ENCODE results near the gene OR2Y1.

DNA sequence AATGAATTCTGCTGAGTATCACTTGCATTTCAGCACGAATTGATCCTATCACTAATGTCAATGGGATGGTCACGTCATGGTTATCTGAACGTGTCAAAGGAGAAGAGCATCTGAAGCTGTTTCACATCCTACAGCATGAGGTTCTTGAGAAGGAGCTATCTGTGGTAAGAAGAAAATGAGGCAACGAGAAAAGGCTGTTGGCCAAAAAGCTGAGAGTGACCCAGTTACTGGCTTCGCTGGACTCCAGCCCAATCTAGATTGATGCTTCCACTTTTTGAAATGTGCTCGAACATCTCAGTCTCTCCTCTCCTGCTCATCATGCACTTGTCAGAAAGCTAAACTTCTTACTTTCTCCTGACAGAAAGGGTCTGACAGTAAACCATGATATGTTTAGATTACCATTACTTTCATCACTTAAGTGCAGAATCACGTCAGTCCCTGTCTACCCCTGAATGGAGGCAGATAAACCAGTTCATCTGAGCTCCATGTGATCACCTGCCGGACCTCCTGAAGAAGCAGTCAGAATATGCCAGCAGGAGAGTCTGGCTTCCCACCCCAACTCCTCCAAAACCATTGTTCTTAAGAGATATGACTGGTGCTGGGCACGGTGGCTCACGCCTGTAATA lies 40.2 kb upstream of the OR2Y1 start:
- TF ChIP-seq, protein P1, sequence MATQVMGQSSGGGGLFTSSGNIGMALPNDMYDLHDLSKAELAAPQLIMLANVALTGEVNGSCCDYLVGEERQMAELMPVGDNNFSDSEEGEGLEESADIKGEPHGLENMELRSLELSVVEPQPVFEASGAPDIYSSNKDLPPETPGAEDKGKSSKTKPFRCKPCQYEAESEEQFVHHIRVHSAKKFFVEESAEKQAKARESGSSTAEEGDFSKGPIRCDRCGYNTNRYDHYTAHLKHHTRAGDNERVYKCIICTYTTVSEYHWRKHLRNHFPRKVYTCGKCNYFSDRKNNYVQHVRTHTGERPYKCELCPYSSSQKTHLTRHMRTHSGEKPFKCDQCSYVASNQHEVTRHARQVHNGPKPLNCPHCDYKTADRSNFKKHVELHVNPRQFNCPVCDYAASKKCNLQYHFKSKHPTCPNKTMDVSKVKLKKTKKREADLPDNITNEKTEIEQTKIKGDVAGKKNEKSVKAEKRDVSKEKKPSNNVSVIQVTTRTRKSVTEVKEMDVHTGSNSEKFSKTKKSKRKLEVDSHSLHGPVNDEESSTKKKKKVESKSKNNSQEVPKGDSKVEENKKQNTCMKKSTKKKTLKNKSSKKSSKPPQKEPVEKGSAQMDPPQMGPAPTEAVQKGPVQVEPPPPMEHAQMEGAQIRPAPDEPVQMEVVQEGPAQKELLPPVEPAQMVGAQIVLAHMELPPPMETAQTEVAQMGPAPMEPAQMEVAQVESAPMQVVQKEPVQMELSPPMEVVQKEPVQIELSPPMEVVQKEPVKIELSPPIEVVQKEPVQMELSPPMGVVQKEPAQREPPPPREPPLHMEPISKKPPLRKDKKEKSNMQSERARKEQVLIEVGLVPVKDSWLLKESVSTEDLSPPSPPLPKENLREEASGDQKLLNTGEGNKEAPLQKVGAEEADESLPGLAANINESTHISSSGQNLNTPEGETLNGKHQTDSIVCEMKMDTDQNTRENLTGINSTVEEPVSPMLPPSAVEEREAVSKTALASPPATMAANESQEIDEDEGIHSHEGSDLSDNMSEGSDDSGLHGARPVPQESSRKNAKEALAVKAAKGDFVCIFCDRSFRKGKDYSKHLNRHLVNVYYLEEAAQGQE (IDR thresholded peaks at IDR 0.05; ENCODE audit: borderline replicate concordance), result no peak
- TF ChIP-seq, protein P2, sequence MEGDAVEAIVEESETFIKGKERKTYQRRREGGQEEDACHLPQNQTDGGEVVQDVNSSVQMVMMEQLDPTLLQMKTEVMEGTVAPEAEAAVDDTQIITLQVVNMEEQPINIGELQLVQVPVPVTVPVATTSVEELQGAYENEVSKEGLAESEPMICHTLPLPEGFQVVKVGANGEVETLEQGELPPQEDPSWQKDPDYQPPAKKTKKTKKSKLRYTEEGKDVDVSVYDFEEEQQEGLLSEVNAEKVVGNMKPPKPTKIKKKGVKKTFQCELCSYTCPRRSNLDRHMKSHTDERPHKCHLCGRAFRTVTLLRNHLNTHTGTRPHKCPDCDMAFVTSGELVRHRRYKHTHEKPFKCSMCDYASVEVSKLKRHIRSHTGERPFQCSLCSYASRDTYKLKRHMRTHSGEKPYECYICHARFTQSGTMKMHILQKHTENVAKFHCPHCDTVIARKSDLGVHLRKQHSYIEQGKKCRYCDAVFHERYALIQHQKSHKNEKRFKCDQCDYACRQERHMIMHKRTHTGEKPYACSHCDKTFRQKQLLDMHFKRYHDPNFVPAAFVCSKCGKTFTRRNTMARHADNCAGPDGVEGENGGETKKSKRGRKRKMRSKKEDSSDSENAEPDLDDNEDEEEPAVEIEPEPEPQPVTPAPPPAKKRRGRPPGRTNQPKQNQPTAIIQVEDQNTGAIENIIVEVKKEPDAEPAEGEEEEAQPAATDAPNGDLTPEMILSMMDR (IDR thresholded peaks at IDR 0.05; ENCODE audit: poor library complexity, severe bottlenecking), result no peak
- no peak for TF ChIP-seq TAF1 (IDR thresholded peaks at IDR 0.05; ENCODE audit: low read depth)

Measured in neural cell (in vitro differentiated cells).